Heart left ventricle (tissue), 16 donors: ENCODE measurements around the gene RRBP1. TPM values are rescaled to one million over a fixed set of nuclear protein-coding genes. Genes with fewer than 3 reads are reported as not detected.
A peak's percentile ranks its signal among the peaks of the same experiment; 100 is the strongest.

Experiments used
- ATAC-seq, 4 donors: fragments of 200-7000 bp; cut with Tn5 transposase; one replicate each; pipeline ENCODE4 v1.9.1; 2020 to 2022; ENCODE audit warnings: moderate library complexity in 4 of 4, mild to moderate bottlenecking in 3 of 4, moderate number of reproducible peaks in 1 of 4
- DNase-seq, 5 donors: peaks; one replicate each; pipeline ENCODE4 v3.0.0-alpha.2; 2020
- H3K27ac ChIP-seq, 12 donors: fragments of 200-600 bp; sonication (generic) in 4 of 12; one replicate each; pipeline versions ENCODE4 v1.5.0 to v1.8.0; 2016 to 2022; ENCODE audit warnings: mild to moderate bottlenecking in 2 of 12
- H3K27me3 ChIP-seq, 9 donors: fragments of 200-600 bp; sonication (generic) in 2 of 9; one replicate each; pipeline versions ENCODE4 v1.5.1 to v1.8.0; 2016 to 2022; ENCODE audit warnings: mild to moderate bottlenecking in 3 of 9
- H3K36me3 ChIP-seq, 9 donors: fragments of 200-600 bp; sonication (generic) in 2 of 9; one replicate each; pipeline versions ENCODE4 v1.5.0 to v1.8.0; 2018 to 2022; ENCODE audit warnings: mild to moderate bottlenecking in 2 of 9
- H3K4me1 ChIP-seq, 12 donors: fragments of 200-600 bp; sonication (generic) in 4 of 12; one replicate each; pipeline versions ENCODE4 v1.5.0 to v1.8.0; 2016 to 2022; ENCODE audit warnings: mild to moderate bottlenecking in 3 of 12
- H3K4me3 ChIP-seq, 12 donors: fragments of 200-600 bp; sonication (generic) in 4 of 12; one replicate each; pipeline versions ENCODE4 v1.5.0 to v1.8.0; 2017 to 2022; ENCODE audit warnings: mild to moderate bottlenecking in 9 of 12, moderate library complexity in 4 of 12
- H3K9me3 ChIP-seq, 12 donors: fragments of 200-600 bp; sonication (generic) in 4 of 12; one replicate each; pipeline versions ENCODE4 v1.5.0 to v1.8.0; 2016 to 2022; ENCODE audit warnings: mild to moderate bottlenecking in 1 of 12
- POLR2A ChIP-seq, 2 donors: fragments of 450-650 bp; IDR thresholded peaks; one replicate each; pipeline ENCODE4 v1.6.1; 2017; ENCODE audit warnings: antibody characterized with exemption in 2 of 2, mild to moderate bottlenecking in 2 of 2, moderate library complexity in 2 of 2
- WGBS, 4 donors: extraction: QIAGEN DNeasy Blood & Tissue Kit in 2 of 4; methylation state at CpG; one replicate each; pipeline versions ENCODE4 v1.1.5 to v1.1.7; 2013 to 2018; 5-methylcytosine and 5-hydroxymethylcytosine counted together
- intact Hi-C, 10 donors: fragments of 100-400 bp; cut with DNase I; formaldehyde crosslinking; loops; one replicate each; pipeline versions ENCODE4 v1.11.1 to v1.14.2; 2022
- polyA plus RNA-seq, 2 donors: library from polyadenylated mRNA; stranded (reverse); fragments of 200-250 nt; gene quantifications; one replicate each; pipeline ENCODE4 v1.2.3, GENCODE V29; 2013
- total RNA-seq, 9 donors: library from RNA; depleted of rRNA in 2 of 9; stranded (reverse); fragments of >200 nt in 2 of 9; fragmentation: NEBNext Ultra II Directional in 3 of 9; extraction: Animal tissue kit (Norgen Biotek cat#: 25700) in 3 of 9; gene quantifications; one replicate each; pipeline versions ENCODE4 v1.1.0 to v1.2.4, GENCODE V29; 2016 to 2023
- TF ChIP-seq, protein P1 (sequence below), 12 donors: fragments of 200-600 bp; sonication (generic) in 4 of 12; IDR thresholded peaks; one replicate each; pipeline versions ENCODE4 v1.5.0 to v1.8.0; 2018 to 2022; ENCODE audit warnings: antibody characterized with exemption in 12 of 12, mild to moderate bottlenecking in 5 of 12
- donor health status: ischemic (EF 13 %, LVEDD 7.1; RV severe dilation, severe dysfunction).
- donor health status: healthy with polysubstance abuse.
- donor health status: DM: no; HTN: yes; CAD: no.
- donor health status: DM: no; HTN: no; CAD: no.
- donor health status: ischemic (EF 25% LVEDD 6.9; RV normal size, moderate dysfunction).
- donor health status: ischemic (EF 25% LVEDD 5.7; RV mildly dilated, moderate dysfunction).
- donor health status: healthy.
- donor health status: DM: yes; HTN: yes; CAD: no.
- donor health status: ischemic (EF 35%, LVEDD 5.7; RV mildly dilated, moderate dysfunction).
- donor health status: nonischemic (EF 11% LVEDD 7.7; RV severe dilation, severe dysfunction).
- donor health status: DM: yes; HTN: yes; CAD: no.
- donor health status: PGD.
- donor health status: ischemic (EF 29% LVEDD 5.4; RV normal size, mild dysfunction).
- donor health status: nonischemic (EF 23%, LVEDD 6.1; RV moderate dilation, normal function).

RRBP1 gene
- total and polyA plus RNA-seq, 11 donors = 24.9 to 91.3 (median 40.0) TPM

DNA sequence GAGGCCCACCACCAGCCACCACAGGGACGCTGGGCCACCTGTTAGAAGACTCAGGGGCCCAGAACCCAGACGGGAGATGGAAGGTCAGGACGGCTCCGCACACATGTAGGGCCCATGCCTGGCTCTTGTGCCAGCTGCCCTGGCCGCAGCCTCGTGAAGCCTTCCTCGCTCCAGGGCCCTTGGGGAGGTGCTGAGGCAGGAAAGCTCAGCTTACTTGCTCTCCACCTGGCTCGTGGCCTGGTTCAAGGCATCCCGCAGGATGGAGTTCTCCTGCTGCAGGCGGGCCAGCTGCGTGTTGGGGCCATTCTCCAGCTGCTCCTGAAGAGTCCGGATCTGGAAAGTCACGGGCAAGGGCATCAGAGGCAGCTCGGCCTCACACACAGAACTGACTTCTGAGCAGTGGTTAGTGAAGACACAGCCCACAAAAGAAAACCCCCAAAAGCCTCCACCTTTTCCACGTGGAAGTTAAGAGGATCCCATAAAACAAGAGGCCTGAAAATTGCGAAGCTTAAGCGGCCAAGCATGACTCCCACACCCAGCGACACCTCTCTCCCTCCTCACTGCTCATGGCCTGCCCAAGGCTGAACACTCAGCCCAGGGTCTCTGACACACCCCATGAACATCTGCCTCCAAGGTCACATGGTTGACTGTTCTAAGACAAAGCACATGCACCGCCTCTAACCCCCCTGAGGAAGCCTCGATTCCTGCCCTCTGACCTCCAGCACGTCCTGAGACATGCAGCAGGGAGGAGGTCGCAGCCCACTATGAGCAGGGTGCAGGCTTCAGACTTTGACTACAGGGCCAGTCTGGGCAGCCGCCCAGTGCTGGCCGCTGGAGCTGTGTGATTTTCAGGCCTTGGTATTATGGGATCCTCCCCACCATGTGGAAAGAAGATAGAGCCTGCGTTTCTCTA lies 46.5 kb downstream of the RRBP1 start:
- peak in 1 of 5 donors; percentile 63 for DNase-seq
- H3K27me3 ChIP-seq = no peaks in the 10 kb centered on the region
- peaks cover 0 to 97% (median 72%) of the 10 kb centered on the region in 9 donors for H3K36me3 ChIP-seq
- intact Hi-C loops = no loop called here
- peak overlapping the region in 8 of 12 donors; percentile 6 to 78 (median 46) for H3K27ac ChIP-seq
- no peaks in the 10 kb centered on the region for H3K9me3 ChIP-seq
- no peak overlapping the region for H3K4me3 ChIP-seq
- TF ChIP-seq, protein P1, sequence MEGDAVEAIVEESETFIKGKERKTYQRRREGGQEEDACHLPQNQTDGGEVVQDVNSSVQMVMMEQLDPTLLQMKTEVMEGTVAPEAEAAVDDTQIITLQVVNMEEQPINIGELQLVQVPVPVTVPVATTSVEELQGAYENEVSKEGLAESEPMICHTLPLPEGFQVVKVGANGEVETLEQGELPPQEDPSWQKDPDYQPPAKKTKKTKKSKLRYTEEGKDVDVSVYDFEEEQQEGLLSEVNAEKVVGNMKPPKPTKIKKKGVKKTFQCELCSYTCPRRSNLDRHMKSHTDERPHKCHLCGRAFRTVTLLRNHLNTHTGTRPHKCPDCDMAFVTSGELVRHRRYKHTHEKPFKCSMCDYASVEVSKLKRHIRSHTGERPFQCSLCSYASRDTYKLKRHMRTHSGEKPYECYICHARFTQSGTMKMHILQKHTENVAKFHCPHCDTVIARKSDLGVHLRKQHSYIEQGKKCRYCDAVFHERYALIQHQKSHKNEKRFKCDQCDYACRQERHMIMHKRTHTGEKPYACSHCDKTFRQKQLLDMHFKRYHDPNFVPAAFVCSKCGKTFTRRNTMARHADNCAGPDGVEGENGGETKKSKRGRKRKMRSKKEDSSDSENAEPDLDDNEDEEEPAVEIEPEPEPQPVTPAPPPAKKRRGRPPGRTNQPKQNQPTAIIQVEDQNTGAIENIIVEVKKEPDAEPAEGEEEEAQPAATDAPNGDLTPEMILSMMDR (IDR thresholded peaks at IDR 0.05) = no peak
- TF ChIP-seq POLR2A (IDR thresholded peaks at IDR 0.05) = no peak
- WGBS, 4 donors = 72 to 80% (median 77%) methylated on average over 23 to 25 of the region's 25 CpGs
- peak in 3 of 4 donors; percentile 24 to 48 (median 32) for ATAC-seq
- H3K4me1 ChIP-seq = peaks cover 0 to 57% (median 34%) of the 10 kb centered on the region in 12 donors

DNA sequence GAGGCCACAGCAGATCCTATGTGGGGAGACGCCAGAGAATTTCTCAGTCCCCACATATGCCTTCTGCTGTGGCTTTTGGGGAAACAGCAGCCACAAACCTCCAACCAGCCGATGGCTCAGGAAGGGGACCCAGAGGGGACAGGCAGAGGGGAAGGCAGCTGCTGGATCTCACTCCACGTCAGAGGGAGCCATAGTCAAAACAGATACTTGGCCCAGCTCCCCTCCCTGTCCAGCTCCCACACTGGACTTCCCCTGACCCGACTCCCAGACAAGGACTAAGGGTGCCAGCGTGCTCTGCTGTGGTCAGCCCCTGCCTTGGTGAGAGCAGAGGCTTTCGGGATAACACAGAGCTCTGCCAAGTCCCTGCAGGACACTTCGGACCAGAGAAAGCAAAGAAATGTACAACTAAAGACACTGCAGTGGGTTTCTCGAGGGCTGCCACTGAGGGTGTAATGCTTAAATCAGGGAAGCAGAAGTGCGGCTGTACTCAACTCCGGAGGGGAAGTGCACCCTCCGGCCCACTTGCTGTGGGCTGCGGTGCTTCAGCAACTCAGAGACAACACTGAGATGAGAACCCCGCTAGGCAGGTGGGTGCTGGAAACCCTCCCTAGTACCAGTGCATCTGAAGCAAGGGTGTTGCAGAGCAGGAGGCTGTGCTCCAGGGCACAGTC lies 47.2 kb downstream of the RRBP1 start:
- Histone ChIP-seq H3K27me3 (no peaks in the 10 kb centered on the region), H3K4me3 (no peak overlapping the region), H3K36me3 (peaks cover 0 to 97% (median 72%) of the 10 kb centered on the region in 9 donors), H3K27ac (peak overlapping the region in 9 of 12 donors; percentile 14 to 78 (median 50)), H3K4me1 (peaks cover 0 to 57% (median 34%) of the 10 kb centered on the region in 12 donors), H3K9me3 (no peaks in the 10 kb centered on the region)
- TF ChIP-seq POLR2A (IDR thresholded peaks at IDR 0.05) = no peak
- TF ChIP-seq, protein P1 (IDR thresholded peaks at IDR 0.05) = no peak
- intact Hi-C loops = no loop called here
- DNase-seq (peak in 2 of 5 donors; percentile 52 to 77), ATAC-seq (peak; percentile 28 to 65 (median 50))
- WGBS, 4 donors = 69 to 74% (median 72%) methylated on average over 13 of the region's 13 CpGs

- Histone ChIP-seq H3K36me3 (peaks cover 0 to 97% (median 74%) of the 10 kb centered on the region in 9 donors), H3K27ac (peak overlapping the region in 7 of 12 donors; percentile 14 to 78 (median 55)), H3K4me1 (peaks cover 0 to 52% (median 33%) of the 10 kb centered on the region in 12 donors), H3K4me3 (no peak overlapping the region), H3K27me3 (no peaks in the 10 kb centered on the region), H3K9me3 (no peaks in the 10 kb centered on the region)
- peak in 1 of 5 donors; percentile 58 for DNase-seq
- ATAC-seq = no peak
- intact Hi-C loops = no loop called here
- WGBS, 4 donors = 71 to 85% (median 80%) methylated on average over 12 to 18 of the region's 18 CpGs
- TF ChIP-seq, protein P1 (IDR thresholded peaks at IDR 0.05) = no peak
- TF ChIP-seq POLR2A (IDR thresholded peaks at IDR 0.05) = no peak
These were observed 48.1 kb downstream of the RRBP1 start for GRCh38 chr20:17633850-17634500.
